Effector CD4-positive, alpha-beta T cell (primary cell): Measurements from ENCODE around the gene FAM210A.

Experiments used
- DNase-seq: peaks from one replicate; pipeline ENCODE4 v3.0.0-alpha.2; 2020

FAM210A gene

DNA sequence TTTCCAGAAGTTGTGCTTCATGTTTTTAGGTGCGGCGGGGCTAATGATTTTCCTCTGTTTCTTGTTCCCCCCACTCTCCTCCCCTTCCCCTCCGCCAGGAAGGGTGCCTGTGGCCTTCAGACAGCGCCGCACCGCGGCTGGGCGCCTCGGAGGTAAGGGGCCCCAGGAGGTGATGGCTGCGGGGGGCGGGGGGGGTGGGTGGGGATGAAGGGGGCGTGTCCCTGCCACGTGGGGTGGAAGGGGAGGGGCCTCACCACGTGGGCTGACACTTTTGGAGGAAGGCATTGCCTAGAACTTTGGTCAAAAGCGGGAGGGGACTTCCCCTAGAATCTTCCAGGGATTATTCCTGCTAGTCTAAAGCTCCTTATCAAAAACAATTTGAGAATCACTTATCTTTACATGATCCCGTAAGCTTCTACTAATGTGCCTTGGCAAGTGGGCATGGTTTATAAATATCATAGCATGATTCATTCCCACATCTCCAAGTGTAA is 83.1 kb downstream of the FAM210A start:
- no peak for DNase-seq

- no peak for DNase-seq
These were observed 83.9 kb downstream of the FAM210A start for GRCh38 chr18:13642440-13642827.

GRCh38 chr18:13641551-13642439 is 84.6 kb downstream of the FAM210A start:
- no peak for DNase-seq

DNA sequence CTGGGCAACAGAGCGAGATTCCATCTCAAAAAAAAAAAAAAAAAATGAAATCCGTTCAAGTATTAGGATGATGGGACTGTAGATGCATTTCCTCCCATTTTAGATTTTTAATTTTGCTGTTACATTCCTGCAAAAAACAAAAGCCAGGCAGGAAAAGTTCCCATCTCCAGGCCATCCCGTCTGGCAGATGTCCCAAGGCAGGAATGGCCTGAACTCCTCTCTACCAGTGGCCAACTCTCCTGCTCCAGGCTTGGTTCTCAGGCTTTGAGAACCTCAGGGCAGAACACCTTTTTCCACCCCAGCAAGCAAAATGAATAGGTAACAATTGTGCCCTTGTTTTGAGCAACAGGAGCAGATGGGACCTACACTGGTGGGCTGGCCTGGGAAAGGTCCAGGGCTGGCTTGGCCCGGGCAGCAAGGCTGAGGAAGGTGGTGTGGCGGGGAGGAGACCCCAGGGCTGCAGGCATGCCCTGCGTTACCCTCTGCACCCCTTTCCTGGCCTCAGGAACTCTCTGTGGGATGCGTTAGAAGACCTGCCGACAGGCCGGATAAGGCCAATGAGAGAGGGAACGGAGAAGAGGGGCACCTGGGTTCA is 86.0 kb downstream of the FAM210A start:
- DNase-seq = no peak

- no peak for DNase-seq
These were observed 87.4 kb downstream of the FAM210A start for GRCh38 chr18:13638719-13639595.

DNA sequence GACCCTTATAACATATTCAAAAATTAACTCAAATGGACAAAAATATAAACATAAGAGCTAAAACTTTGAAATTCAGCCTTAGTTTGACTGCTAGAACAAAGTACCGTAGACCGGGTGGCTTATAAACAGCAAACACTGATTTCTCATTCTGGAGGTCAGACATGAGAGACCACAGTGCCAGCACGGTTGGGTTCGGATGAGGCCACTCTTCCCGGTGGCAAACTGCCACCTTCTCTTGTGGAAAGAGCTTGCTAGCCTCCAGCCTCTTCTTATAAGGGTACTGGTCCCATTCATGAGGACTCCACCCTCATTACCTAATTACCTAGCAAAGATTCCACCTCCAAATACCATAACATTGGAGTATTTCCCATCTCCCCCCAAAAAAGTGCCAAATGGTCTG is 91.3 kb downstream of the FAM210A start:
- no peak for DNase-seq

DNA sequence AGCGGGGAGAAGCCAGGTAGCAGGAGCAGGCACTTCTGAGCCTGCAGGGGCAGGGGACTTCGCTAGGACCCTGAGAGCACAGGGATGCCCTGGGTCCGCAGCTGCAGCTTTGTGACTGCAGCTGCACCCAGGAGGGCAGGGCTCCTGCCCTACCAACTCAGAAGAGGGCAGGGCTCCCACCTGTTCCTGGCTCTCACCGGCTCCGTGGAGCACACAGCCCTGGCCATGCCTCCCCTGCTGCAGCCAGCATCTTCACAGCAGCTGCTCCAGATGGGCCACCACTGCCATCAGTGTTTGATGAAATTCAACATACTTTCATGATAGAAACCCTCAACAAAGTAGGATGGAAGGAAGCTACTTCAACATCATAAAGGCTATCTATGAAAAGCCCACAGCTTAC is 92.7 kb downstream of the FAM210A start:
- no peak for DNase-seq

GRCh38 chr18:13630716-13631268 is 95.6 kb downstream of the FAM210A start:
- no peak for DNase-seq

DNA sequence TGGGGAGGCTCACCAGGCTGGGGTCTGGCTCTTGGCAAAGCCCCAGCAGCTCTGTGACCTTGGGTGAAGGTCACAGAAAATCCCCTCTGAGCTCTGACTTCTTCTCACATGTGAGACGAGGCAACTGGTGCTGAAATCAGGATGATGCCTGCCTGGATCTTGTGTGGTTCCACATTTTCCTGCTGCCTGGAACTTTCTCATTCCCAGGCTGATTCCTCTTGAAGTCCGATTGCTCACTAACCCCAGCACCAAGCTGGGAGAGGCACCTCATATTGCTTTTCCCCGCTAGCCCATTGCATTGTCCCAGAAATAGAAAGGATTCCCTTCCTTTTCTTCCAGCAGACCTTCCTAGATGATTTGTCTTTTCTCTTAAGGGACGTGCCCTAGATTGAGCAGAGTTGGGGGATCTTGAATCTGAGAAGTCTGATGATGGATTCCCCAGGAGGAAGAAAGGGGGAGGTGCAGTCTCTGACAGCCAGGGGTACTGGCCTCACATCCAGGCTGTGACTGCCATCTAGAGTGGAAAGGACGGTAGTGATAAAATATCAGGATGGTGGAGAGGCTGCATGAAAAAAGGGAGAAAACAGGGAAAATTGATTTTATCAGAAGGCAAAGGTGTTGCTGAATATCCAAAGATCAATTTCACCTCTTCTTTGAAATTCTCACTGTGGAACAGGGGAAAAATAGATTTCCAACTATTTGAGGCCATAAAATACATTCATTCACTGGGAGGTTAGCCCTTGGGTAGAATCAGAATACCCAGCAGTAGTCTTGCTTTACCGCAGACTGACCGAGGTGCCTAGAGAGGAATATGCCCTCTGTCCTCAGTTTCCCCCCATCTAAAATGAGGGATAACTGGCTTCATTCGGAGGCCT is 96.3 kb downstream of the FAM210A start:
- peak; percentile 26 for DNase-seq

DNA sequence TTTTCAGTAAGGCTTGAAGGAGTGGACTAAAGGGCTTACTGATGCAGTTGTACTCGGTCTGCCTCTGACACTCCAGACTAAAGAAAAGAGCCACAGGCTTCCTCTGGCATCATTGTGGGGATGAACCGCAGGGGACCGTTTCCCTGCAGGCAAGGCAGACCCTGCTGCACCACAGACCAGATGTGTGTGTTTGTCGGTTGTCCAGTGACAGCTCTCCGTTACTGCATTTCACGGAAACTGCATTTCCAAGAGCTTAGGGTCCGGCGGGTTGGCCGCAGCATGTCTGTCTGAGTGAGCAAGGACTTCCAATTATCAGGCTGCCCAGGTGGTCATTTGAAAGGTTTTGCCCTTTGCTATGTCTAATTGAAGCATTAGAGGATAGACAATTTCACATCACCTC is 98.1 kb downstream of the FAM210A start:
- no peak for DNase-seq

DNA sequence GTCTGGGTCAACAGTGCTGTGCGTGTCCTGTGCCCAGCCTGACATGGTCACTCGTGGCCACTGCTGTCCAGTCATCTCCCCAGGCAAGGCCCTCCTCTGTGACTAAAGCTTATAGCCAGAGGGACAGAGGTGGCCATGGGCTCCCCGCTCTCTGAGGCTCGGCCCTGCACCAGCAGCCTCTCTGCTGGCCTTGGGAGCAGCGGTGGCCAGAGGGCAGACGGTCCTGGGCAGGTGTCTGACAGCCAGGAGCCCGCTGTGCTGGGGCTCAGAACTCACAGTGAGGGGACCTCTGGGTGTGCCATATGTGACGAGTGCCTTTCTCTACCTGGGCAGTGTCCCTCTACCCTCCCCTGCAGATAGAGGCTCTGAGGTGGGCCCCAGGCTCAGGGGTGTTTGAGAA is 98.7 kb downstream of the FAM210A start:
- no peak for DNase-seq

GRCh38 chr18:13626544-13626908 is 99.8 kb downstream of the FAM210A start:
- no peak for DNase-seq

- DNase-seq = no peak
These were observed 100.4 kb downstream of the FAM210A start for GRCh38 chr18:13625843-13626543.

DNA sequence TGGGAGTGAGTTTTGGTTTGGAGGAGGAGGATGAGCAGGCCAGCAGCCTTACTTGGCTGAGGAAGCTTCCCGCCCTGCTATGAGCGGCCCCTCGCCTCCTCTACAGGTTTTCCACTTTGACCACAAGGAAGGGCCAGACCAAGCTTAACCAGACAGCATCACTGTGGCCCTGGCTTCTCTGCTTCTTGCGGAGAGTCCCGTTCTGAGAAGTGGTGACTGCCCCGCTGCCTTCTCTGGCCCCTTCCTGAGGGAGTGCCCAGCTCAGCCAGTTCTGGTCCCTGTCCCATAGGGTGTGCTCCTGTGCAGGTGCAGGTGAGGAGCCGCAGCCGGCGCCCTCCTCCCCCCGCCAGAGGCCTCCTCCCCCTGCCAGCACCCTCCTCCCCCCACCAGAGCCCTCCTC is 101.0 kb downstream of the FAM210A start:
- DNase-seq = no peak

- no peak for DNase-seq
These were observed 101.7 kb downstream of the FAM210A start for GRCh38 chr18:13624563-13625237.

DNA sequence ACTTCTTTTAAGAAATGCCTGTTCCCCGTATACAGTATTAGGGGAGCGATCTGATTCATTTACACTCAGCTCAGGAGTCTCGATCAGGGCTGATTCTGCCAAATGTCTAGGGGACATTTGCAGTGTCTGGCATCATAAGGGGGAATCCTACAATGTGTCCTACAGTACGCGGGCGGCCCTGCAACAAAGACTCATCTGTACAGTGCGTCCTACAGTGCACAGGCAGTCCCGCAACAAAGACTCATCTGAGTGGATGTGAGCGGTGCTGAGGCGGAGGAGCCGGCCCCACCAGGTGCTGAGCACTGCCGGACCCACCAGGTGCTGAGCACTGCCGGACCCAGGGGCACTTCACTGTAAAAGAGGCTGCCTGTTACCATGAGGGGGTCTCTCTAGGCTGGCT is 102.5 kb downstream of the FAM210A start:
- no peak for DNase-seq

DNA sequence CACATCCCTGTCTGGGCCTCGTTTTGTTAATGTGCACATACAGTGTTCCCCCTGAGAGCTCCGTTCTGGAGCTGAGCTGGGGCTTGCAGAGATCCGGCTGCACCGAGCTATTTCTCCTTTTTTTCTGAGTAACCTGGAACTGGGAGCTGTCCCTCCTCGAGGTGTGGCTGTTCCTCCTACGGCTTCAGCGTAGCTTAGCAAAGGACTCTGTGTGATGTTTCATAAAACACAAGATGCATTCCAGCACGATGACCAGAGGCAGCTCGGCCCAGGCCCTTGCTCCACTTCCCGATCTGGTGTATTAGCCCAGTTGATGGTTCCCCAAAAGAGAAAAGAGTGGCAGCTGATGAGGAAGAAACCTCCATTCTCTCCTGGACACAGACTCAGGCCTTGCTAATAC is 103.0 kb downstream of the FAM210A start:
- DNase-seq = no peak

GRCh38 chr18:13622751-13623150 is 103.6 kb downstream of the FAM210A start:
- DNase-seq = no peak

DNA sequence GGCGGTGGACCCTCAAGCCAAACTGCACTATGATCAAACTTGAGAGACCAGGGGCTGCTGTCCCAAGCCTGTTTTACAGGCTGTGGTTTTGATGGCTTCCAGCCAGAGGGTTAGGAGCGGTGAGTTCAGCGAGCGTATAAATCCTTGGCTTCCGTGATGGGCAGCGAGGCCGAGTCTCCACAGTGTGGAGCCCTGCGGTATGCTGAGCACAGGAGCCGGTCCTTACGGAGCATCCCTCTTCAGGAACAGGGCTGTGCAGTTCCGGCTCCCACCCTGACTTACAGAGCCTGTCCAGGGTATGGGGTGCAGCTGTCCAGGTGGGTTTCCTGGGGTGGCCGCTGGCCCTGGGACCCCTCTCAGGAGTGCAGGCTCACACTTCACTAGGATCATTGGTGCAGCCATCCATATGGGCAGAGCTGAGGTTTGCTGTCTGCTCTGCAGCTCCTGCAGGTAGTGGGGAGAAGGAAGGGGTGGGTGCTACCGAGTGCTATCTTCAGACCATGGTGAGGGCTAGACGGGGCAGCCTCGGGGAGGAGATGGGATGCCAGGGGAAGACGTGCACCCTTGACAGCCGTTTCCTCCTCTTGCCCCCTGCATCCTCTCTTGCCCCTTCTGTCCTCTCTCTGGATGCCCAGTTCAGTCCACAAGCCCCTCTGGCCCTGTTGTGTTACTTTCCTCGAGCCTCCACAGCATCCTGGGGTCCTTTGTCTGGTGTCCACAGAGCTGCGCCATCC is 104.3 kb downstream of the FAM210A start:
- DNase-seq = no peak

DNA sequence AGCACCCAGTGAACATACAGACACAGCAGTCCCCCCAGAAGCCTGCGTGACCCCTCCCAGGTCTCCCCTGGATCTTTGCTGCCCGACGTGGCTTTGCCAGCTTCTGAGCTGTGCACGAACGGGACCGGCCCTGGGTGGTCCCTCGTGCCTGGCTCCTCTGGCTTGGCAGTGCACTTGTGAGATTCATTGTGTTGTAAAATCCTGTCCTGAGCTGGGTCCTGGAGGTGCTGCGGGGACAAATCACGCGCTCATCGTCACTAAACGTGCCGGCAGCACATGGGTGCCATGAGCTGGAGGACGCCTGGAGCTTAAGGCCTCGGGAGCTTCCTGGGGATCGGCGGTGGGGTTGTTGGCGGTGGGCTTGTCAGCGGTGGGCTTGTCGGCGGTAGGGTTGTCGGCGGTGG is 104.9 kb downstream of the FAM210A start:
- DNase-seq = no peak
